ENCODE results near the gene CEP162. TPM values are rescaled to one million over a fixed set of nuclear protein-coding genes. Genes with fewer than 3 reads are reported as not detected.

Gene CEP162
- 15.7 TPM for total RNA-seq (ENCODE audit: unreplicated experiment)
- long read RNA-seq, partial matches to known transcripts = 4 of 9 reads
- long read RNA-seq, other reads (novel, unspliced or antisense) = 5 of 9 reads

DNA sequence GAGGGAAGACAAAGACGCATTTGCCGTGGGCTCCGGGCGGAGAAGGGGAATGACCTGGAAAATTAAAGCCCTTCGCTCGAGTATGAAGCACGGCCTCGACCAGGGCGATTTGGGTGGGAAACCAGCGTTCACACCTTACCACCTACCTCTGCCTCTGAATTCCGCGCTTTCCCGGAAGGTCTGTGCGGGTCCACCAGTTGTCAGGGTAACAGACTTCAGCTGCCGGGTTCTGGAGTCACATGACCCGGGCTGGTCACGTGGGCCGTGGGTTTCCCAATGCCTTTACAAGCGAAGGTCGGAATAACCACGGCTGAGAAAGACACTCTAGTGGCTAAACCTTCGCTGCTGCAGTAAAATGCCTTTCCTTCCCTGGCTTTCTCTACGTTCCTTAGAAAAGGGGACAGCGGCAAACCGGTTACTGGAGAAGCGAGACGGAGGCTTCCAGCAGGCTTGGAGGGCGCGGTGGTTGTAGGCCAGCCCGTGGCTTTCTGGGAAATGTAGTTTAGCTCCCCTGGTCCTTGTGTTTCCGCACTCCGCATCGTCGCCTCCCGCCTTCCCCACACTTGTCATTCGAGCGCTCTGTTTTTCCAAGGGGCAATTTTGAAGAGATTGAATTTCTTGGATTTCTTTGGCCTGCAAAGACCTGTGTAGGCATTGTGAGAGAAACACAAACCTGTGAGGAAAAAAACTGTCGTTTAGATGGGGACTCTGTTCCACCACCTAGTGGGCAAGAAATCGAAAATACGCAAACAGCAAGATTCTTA, at the start of gene CEP162:
Gene CEP162 (minus strand): TSS at position 210 of the 764 bp plus-strand sequence. CDS start 1,250 bp downstream, outside the sequence.
- H3K27ac Mint-ChIP-seq (ENCODE audit: unreplicated experiment) = peak within 1 kb of the TSS; percentile 79
- peaks cover 2% of the 10 kb centered on the region for H3K9me3 Mint-ChIP-seq (ENCODE audit: unreplicated experiment)
- DNase-seq = peak; percentile 90
- H3K4me1 Mint-ChIP-seq (ENCODE audit: low read depth, unreplicated experiment) = peaks cover 3% of the 10 kb centered on the region
- TF ChIP-seq CTCF (IDR thresholded peaks at IDR 0.05; ENCODE audit: partially characterized antibody, unreplicated experiment) = peak; percentile 71
- peak within 1 kb of the TSS; percentile 97 for H3K4me3 Mint-ChIP-seq (ENCODE audit: unreplicated experiment)
- peaks cover 2% of the 10 kb centered on the region for H3K27me3 Mint-ChIP-seq (ENCODE audit: unreplicated experiment)
- H3K36me3 Mint-ChIP-seq (ENCODE audit: unreplicated experiment) = no peaks in the 10 kb centered on the region

DNA sequence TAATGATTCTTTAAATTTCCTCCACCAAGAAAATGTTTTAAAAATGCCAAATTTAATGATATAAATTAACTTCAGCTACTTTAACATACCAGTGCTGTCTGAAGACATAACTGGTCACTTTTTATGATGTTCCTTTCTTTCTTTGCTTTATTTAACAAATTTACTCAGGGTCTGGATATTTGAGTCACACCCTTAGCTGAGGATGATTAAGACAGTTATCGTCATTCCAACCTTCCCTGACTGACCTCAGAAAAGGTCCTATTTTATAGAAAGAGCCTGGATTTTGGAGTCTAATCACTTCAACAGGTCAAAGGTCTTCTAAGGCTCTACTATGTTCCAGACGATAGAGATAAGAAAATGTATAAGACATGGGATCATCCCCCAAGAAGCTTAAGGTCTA, 47.4 kb upstream of the CEP162 start:
- Mint-ChIP-seq H3K9me3 (ENCODE audit: unreplicated experiment) (peaks cover 6% of the 10 kb centered on the region), H3K27me3 (ENCODE audit: unreplicated experiment) (peaks cover 2% of the 10 kb centered on the region), H3K27ac (ENCODE audit: unreplicated experiment) (no peak overlapping the region), H3K4me1 (ENCODE audit: low read depth, unreplicated experiment) (no peaks in the 10 kb centered on the region), H3K36me3 (ENCODE audit: unreplicated experiment) (no peaks in the 10 kb centered on the region), H3K4me3 (ENCODE audit: unreplicated experiment) (no peak overlapping the region)
- TF ChIP-seq CTCF (IDR thresholded peaks at IDR 0.05; ENCODE audit: partially characterized antibody, unreplicated experiment) = no peak
- DNase-seq = no peak

DNA sequence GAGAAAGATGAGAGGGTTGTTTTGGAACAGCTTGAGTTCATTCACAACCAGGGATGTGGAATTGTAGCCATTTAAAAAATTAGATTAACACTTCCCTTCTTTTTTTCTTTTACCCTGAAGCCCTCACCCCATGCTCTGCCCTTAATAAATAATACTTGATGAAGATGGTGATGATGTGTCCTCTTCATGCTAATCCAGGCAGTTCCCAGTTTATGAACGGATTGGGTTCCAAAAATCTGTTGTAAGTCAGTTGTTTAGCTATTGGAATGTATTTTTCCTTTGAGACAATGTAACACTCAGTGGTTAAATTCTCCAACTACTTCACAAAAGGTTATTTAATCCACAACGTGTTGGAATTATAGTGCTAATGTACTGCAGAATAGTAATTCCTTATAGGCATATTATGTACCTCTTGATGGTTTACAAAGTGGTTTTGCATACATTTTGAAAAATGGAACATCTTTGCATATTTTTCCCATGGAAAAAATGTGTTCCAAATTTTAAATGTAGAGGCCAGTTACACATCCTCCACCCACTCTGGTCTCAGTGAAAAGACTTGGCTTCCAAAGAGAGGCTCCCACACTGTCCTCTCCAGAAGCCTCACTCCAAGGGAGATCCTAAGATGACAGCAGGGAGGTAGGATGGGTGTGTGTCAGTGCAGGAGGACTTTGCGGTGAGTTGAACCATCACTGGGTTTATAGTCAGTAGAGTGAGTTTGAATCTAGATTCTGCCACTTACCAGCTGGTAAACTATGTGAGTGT, 45.8 kb upstream of the CEP162 start:
- Mint-ChIP-seq H3K27me3 (ENCODE audit: unreplicated experiment) (peaks cover 2% of the 10 kb centered on the region), H3K27ac (ENCODE audit: unreplicated experiment) (no peak overlapping the region), H3K4me1 (ENCODE audit: low read depth, unreplicated experiment) (no peaks in the 10 kb centered on the region), H3K4me3 (ENCODE audit: unreplicated experiment) (no peak overlapping the region), H3K36me3 (ENCODE audit: unreplicated experiment) (no peaks in the 10 kb centered on the region), H3K9me3 (ENCODE audit: unreplicated experiment) (peaks cover 6% of the 10 kb centered on the region)
- TF ChIP-seq CTCF (IDR thresholded peaks at IDR 0.05; ENCODE audit: partially characterized antibody, unreplicated experiment) = no peak
- DNase-seq = no peak

- no peak for TF ChIP-seq CTCF (IDR thresholded peaks at IDR 0.05; ENCODE audit: partially characterized antibody, unreplicated experiment)
- no peak for DNase-seq
These were observed 44.9 kb upstream of the CEP162 start for GRCh38 chr6:84272298-84272697.

More at GRCh38 chr6:84272298-84272697, 44.9 kb upstream of the CEP162 start:
- no peaks in the 10 kb centered on the region for H3K36me3 Mint-ChIP-seq (ENCODE audit: unreplicated experiment)
- no peak overlapping the region for H3K4me3 Mint-ChIP-seq (ENCODE audit: unreplicated experiment)
- peaks cover 6% of the 10 kb centered on the region for H3K9me3 Mint-ChIP-seq (ENCODE audit: unreplicated experiment)
- H3K4me1 Mint-ChIP-seq (ENCODE audit: low read depth, unreplicated experiment) = no peaks in the 10 kb centered on the region
- no peak overlapping the region for H3K27ac Mint-ChIP-seq (ENCODE audit: unreplicated experiment)
- peaks cover 2% of the 10 kb centered on the region for H3K27me3 Mint-ChIP-seq (ENCODE audit: unreplicated experiment)
